HG03460 (cell line): Measurements from ENCODE around the gene ACAD10.

Experiments used
- ATAC-seq: cut with Tn5 transposase; IDR thresholded peaks from one replicate; pipeline ENCODE4 v1.9.1; 2021; ENCODE audit not compliant: unreplicated experiment

Gene ACAD10

GRCh38 chr12:111775205-111776193 is 89.6 kb downstream of the ACAD10 start:
- peak; percentile 73 for ATAC-seq

- ATAC-seq, result no peak
Measured at GRCh38 chr12:111776836-111777344, 91.0 kb downstream of the ACAD10 start.

- ATAC-seq, result no peak
Measured at GRCh38 chr12:111777345-111778045, 91.6 kb downstream of the ACAD10 start.

GRCh38 chr12:111780166-111780565 is 94.3 kb downstream of the ACAD10 start:
- no peak for ATAC-seq

- no peak for ATAC-seq
Measured at GRCh38 chr12:111780615-111781014, 94.8 kb downstream of the ACAD10 start.

- ATAC-seq, result no peak
Measured at GRCh38 chr12:111781085-111781658, 95.3 kb downstream of the ACAD10 start.

GRCh38 chr12:111783046-111783445 is 97.2 kb downstream of the ACAD10 start:
- no peak for ATAC-seq

GRCh38 chr12:111784953-111785352 is 99.1 kb downstream of the ACAD10 start:
- ATAC-seq, result no peak

GRCh38 chr12:111785651-111786050 is 99.8 kb downstream of the ACAD10 start:
- ATAC-seq, result no peak

- no peak for ATAC-seq
Measured at GRCh38 chr12:111788178-111788654, 102.4 kb downstream of the ACAD10 start.

- no peak for ATAC-seq
Measured at GRCh38 chr12:111789779-111790178, 103.9 kb downstream of the ACAD10 start.

GRCh38 chr12:111791507-111791906 is 105.7 kb downstream of the ACAD10 start:
- ATAC-seq, result no peak

GRCh38 chr12:111792155-111792855 is 106.5 kb downstream of the ACAD10 start:
- ATAC-seq, result no peak

GRCh38 chr12:111792856-111793235 is 107.0 kb downstream of the ACAD10 start:
- no peak for ATAC-seq

- ATAC-seq, result no peak
Measured at GRCh38 chr12:111798182-111798581, 112.3 kb downstream of the ACAD10 start.

GRCh38 chr12:111799758-111800157 is 113.9 kb downstream of the ACAD10 start:
- no peak for ATAC-seq

- no peak for ATAC-seq
Measured at GRCh38 chr12:111803038-111803626, 117.3 kb downstream of the ACAD10 start.

GRCh38 chr12:111803851-111804250 is 118.0 kb downstream of the ACAD10 start:
- ATAC-seq, result no peak

- no peak for ATAC-seq
Measured at GRCh38 chr12:111806304-111806703, 120.5 kb downstream of the ACAD10 start.
